ENCODE results near the gene GOLGA1.
"Not testable (repeated sequence)": the region's sequence is repeated elsewhere in the genome, so short reads cannot be mapped to it uniquely, and the experiment has no call there.

GOLGA1 gene

GRCh38 chr9:124950050-124950718 is 9.3 kb upstream of the GOLGA1 start:
- H3K27me3 Mint-ChIP-seq = no peaks in the 10 kb centered on the region
- H3K27ac Mint-ChIP-seq = no peak overlapping the region
- H3K4me3 Mint-ChIP-seq = no peak overlapping the region
- peaks cover 9% of the 10 kb centered on the region for H3K36me3 Mint-ChIP-seq (ENCODE audit: low read depth)
- no peaks in the 10 kb centered on the region for H3K4me1 Mint-ChIP-seq (ENCODE audit: low read depth)
- no peaks in the 10 kb centered on the region for H3K9me3 Mint-ChIP-seq

DNA sequence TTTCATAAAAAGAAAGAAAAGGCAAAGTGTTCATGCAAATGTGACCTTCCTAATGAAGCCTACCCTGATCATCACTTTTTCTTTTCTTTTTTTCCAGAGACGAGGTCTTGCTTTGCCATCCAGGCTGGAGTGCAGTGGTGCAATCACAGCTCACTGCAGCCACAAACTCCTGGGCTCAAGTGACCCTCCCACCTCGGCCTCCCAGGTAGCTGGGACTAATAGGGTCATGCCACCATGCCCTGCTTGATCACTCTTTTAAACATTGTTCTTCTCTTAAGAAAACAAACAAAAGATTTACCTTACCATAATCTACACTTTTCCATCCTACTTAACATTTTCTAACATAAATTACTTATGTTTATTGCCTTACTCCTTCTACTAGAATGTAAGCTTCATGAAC is 8.5 kb upstream of the GOLGA1 start:
- Mint-ChIP-seq H3K36me3 (ENCODE audit: low read depth) (peaks cover 9% of the 10 kb centered on the region), H3K4me1 (ENCODE audit: low read depth) (no peaks in the 10 kb centered on the region), H3K4me3 (no peak overlapping the region), H3K9me3 (no peaks in the 10 kb centered on the region), H3K27me3 (no peaks in the 10 kb centered on the region), H3K27ac (no peak overlapping the region)

DNA sequence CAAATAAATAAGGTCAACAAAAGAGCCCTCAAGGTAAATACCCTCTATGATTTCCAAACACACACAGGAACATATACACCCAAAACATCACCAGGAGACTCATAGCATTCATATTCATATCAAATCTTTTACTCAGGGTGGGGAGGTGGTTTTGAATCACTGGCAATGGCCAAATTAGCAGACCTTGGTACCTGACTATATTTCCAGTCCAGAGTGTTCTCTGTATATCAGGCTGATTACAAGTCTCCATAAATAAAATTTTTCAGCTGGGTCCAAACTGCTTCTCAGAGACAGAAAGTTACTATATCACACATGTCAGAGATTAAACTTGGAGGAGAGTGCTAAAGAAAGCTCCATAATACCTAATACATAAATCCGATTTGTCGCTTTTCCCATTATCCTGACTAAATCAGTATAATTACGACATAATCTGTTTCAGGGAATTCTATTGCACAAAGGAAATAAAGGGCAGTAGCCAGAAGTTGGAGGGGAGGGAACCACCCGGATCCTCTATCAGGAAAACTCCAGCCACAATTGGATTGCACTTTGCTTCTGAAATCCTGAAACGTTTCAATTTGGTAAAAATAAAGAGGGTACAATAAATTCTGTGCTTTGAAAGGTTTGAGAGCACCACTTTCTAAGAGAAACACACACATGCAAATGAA is 7.0 kb upstream of the GOLGA1 start:
- no peaks in the 10 kb centered on the region for H3K27me3 Mint-ChIP-seq
- no peaks in the 10 kb centered on the region for H3K9me3 Mint-ChIP-seq
- H3K27ac Mint-ChIP-seq = no peak overlapping the region
- H3K36me3 Mint-ChIP-seq (ENCODE audit: low read depth) = peaks cover 9% of the 10 kb centered on the region
- H3K4me1 Mint-ChIP-seq (ENCODE audit: low read depth) = no peaks in the 10 kb centered on the region
- no peak overlapping the region for H3K4me3 Mint-ChIP-seq

DNA sequence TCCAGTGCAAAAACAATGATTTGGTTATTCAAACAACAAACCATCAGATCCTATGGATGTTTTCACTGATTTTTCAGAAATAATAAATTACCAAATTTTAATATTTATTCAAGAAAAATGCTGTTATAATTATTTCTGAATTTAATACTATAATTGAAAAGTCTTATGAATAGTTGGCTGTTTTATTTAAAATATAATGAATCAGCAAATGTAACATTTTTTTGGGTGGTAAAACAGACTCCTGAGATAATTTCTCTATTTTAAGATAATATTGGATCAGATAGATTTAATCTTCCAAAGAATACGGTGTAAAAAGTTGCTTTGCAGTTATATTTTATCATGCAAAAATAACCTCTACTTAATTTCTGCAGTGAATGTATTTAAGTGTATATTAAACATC is 5.3 kb upstream of the GOLGA1 start:
- peaks cover 4% of the 10 kb centered on the region for H3K36me3 Mint-ChIP-seq (ENCODE audit: low read depth)
- peaks cover 10% of the 10 kb centered on the region for H3K4me1 Mint-ChIP-seq (ENCODE audit: low read depth)
- H3K4me3 Mint-ChIP-seq = no peak overlapping the region
- no peaks in the 10 kb centered on the region for H3K9me3 Mint-ChIP-seq
- H3K27ac Mint-ChIP-seq = no peak overlapping the region
- H3K27me3 Mint-ChIP-seq = no peaks in the 10 kb centered on the region

- H3K36me3 Mint-ChIP-seq (ENCODE audit: low read depth) = peaks cover 17% of the 10 kb centered on the region
Observed at GRCh38 chr9:124941679-124942561, 1.0 kb upstream of the GOLGA1 start.

DNA sequence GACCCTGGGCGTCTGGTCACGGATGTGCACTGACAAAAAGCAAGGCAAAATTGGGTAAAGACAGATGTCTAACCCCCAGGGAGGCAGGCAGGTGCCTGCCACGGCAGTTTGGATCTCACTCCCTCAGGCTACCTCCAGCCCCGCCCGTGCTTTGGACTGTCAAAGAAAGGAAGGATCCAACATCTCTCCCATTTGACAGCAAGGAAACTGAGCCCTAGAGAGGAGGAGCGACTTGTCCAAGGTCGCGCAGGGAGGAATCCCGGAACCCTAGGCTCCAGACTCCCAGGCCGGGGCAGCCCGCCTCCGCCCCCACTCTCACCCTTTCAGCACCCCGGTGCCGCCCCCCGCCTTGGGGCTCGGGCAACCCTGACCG is 376 bp downstream of the GOLGA1 start:
- no peaks in the 10 kb centered on the region for H3K27me3 Mint-ChIP-seq
- peaks cover 30% of the 10 kb centered on the region for H3K4me1 Mint-ChIP-seq (ENCODE audit: low read depth)
- H3K36me3 Mint-ChIP-seq (ENCODE audit: low read depth) = peaks cover 29% of the 10 kb centered on the region
- H3K9me3 Mint-ChIP-seq = no peaks in the 10 kb centered on the region
- peak overlapping the region; percentile 91 for H3K27ac Mint-ChIP-seq
- peak overlapping the region; percentile 88 for H3K4me3 Mint-ChIP-seq

More at GRCh38 chr9:124941679-124942561, 1.0 kb upstream of the GOLGA1 start:
- peak overlapping the region; percentile 88 for H3K4me3 Mint-ChIP-seq
- H3K27me3 Mint-ChIP-seq = no peaks in the 10 kb centered on the region
- H3K9me3 Mint-ChIP-seq = no peaks in the 10 kb centered on the region
- peak overlapping the region; percentile 91 for H3K27ac Mint-ChIP-seq
- peaks cover 30% of the 10 kb centered on the region for H3K4me1 Mint-ChIP-seq (ENCODE audit: low read depth)

- Mint-ChIP-seq H3K4me3 (peak overlapping the region; percentile 88), H3K27ac (peak overlapping the region; percentile 91), H3K9me3 (no peaks in the 10 kb centered on the region), H3K36me3 (ENCODE audit: low read depth) (peaks cover 34% of the 10 kb centered on the region), H3K27me3 (no peaks in the 10 kb centered on the region), H3K4me1 (ENCODE audit: low read depth) (peaks cover 30% of the 10 kb centered on the region)
Observed at GRCh38 chr9:124939944-124940343, 939 bp downstream of the GOLGA1 start.

DNA sequence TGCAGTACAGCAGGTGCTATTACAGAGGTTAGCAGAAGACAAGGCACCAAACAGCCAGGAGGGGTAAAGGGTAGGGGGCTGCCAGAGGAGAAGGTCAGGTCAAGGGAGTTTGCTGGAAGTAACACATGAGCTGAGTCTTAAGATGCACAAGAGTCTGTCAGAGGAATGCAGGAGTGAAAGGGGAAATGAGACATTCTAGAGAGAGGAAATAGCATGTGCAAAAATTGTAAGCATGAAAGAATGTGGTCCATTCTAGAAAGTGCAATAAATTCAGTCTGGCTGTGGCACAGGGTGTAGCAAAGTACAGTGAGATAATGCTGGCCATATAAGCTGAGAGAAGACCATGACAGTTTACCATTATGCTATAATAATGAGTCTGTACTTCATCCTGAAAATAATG is 6.6 kb downstream of the GOLGA1 start:
- Mint-ChIP-seq H3K4me3 (no peak overlapping the region), H3K36me3 (ENCODE audit: low read depth) (peaks cover 55% of the 10 kb centered on the region), H3K27me3 (no peaks in the 10 kb centered on the region), H3K9me3 (no peaks in the 10 kb centered on the region), H3K27ac (no peak overlapping the region), H3K4me1 (ENCODE audit: low read depth) (peaks cover 19% of the 10 kb centered on the region)

GRCh38 chr9:124932333-124932732 is 8.6 kb downstream of the GOLGA1 start:
- Mint-ChIP-seq H3K36me3 (ENCODE audit: low read depth) (peaks cover 60% of the 10 kb centered on the region), H3K27ac (no peak overlapping the region), H3K9me3 (no peaks in the 10 kb centered on the region), H3K27me3 (no peaks in the 10 kb centered on the region), H3K4me3 (no peak overlapping the region), H3K4me1 (ENCODE audit: low read depth) (peaks cover 7% of the 10 kb centered on the region)

DNA sequence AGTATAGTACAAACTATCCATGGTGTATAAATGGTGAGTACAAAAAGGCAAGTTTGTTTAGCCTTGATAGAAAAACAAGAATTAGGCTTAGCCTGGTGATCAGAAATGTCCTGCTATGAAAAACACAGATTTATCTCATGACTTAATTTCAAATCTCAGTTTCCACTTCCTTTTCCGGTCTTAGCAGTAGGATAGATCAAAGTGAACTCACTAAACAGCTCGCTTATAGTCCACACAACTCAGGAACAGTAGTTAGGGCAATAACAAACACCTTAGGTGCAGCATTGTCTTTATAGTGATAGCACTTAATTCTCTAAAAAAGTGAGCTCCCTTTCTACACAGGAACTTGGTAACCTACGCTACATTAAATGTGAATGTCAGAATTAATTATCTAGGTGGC is 11.4 kb downstream of the GOLGA1 start:
- Mint-ChIP-seq H3K36me3 (ENCODE audit: low read depth) (peaks cover 54% of the 10 kb centered on the region), H3K27me3 (no peaks in the 10 kb centered on the region), H3K9me3 (no peaks in the 10 kb centered on the region), H3K4me3 (no peak overlapping the region), H3K4me1 (ENCODE audit: low read depth) (peaks cover 5% of the 10 kb centered on the region), H3K27ac (no peak overlapping the region)

- Mint-ChIP-seq H3K27ac (no peak overlapping the region), H3K36me3 (ENCODE audit: low read depth) (peaks cover 48% of the 10 kb centered on the region), H3K4me3 (no peak overlapping the region), H3K9me3 (no peaks in the 10 kb centered on the region), H3K27me3 (no peaks in the 10 kb centered on the region), H3K4me1 (ENCODE audit: low read depth) (no peaks in the 10 kb centered on the region)
Observed at GRCh38 chr9:124928116-124928515, 12.8 kb downstream of the GOLGA1 start.

DNA sequence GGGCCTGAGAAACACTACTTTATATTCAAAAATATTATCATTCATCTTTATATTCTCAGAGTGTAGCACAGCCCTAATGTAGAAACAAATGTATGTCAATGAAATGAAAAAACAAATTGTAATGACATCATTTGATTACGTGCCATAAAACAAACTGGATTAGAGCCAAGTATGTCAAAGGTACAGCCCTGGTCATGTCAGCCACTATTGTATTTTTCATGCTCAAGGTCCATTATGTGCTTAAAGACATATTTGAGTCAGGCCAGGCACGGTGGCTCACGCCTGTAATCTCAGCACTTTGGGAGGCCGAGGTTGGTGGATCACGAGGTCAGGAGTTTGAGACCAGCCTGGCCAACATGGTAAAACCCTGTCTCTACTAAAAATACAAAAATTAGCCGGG is 20.5 kb downstream of the GOLGA1 start:
- H3K27ac Mint-ChIP-seq = not testable (repeated sequence)

GRCh38 chr9:124914753-124915405 is 26.0 kb downstream of the GOLGA1 start:
- no peaks in the 10 kb centered on the region for H3K4me1 Mint-ChIP-seq (ENCODE audit: low read depth)
- H3K27me3 Mint-ChIP-seq = no peaks in the 10 kb centered on the region
- no peak overlapping the region for H3K4me3 Mint-ChIP-seq
- H3K36me3 Mint-ChIP-seq (ENCODE audit: low read depth) = peaks cover 64% of the 10 kb centered on the region
- H3K9me3 Mint-ChIP-seq = no peaks in the 10 kb centered on the region
- H3K27ac Mint-ChIP-seq = no peak overlapping the region

More for the DNA sequence above, 20.5 kb downstream of the GOLGA1 start:
- not testable (repeated sequence) for H3K4me1 Mint-ChIP-seq (ENCODE audit: low read depth); H3K27me3 Mint-ChIP-seq; H3K9me3 Mint-ChIP-seq; H3K4me3 Mint-ChIP-seq
- H3K36me3 Mint-ChIP-seq (ENCODE audit: low read depth) = peaks cover 47% of the 10 kb centered on the region

DNA sequence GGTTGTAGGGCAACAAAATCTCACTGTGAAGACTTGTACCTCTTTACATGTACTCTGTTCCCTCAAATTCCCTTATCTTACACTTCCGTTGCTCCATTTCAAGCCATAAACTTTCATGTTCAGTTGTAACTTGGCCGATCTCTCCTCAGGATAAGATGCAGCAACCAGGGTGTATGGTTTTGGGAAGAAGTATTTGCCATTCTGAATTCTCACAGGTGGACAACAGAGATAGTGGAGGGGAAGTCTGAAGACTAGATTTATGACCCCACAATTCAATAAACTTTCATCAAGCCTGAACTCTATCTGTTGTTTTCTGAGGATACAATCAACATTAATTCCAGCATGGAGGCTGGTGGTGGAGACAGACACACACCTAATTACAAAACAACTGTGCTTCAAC is 27.5 kb downstream of the GOLGA1 start:
- Mint-ChIP-seq H3K27ac (no peak overlapping the region), H3K4me1 (ENCODE audit: low read depth) (no peaks in the 10 kb centered on the region), H3K4me3 (no peak overlapping the region), H3K9me3 (no peaks in the 10 kb centered on the region), H3K36me3 (ENCODE audit: low read depth) (peaks cover 57% of the 10 kb centered on the region), H3K27me3 (no peaks in the 10 kb centered on the region)

DNA sequence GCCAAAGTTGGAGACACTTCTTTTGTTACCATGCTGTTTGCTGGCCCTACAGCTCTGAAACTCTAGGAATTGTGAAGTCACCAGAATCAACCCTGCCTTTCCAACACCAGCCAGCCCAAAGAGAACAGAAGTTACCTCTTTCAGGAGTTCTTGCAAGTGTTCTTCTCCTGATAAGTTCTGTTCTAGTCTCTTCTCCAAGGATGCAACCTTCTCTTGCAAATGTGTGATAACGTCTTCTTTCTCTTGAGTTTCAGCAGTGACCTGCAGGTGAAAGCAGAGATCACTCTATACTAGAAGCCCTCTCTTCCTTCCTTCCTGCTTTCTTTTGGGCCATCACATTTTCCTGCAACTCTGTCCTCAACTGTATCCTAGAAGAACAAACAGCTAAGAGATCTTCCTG is 29.1 kb downstream of the GOLGA1 start:
- no peak overlapping the region for H3K4me3 Mint-ChIP-seq
- H3K36me3 Mint-ChIP-seq (ENCODE audit: low read depth) = peaks cover 65% of the 10 kb centered on the region
- H3K27ac Mint-ChIP-seq = no peak overlapping the region
- no peaks in the 10 kb centered on the region for H3K4me1 Mint-ChIP-seq (ENCODE audit: low read depth)
- no peaks in the 10 kb centered on the region for H3K9me3 Mint-ChIP-seq
- H3K27me3 Mint-ChIP-seq = no peaks in the 10 kb centered on the region
